HepG2 (cell line): ENCODE measurements around the gene MSTO1. TPM values are rescaled to one million over a fixed set of nuclear protein-coding genes. Genes with fewer than 3 reads are reported as not detected.

Source experiments
- ATF6 ChIP-seq: sonication (generic); formaldehyde crosslinking; conservative IDR thresholded peaks from 2 replicates; pipeline ENCODE4 v1.4.0; 2020; ENCODE audit warnings: missing genetic modification reagents
- EHMT2 ChIP-seq: fragments of 200-600 bp; sonication (generic); IDR thresholded peaks from 2 replicates; pipeline ENCODE4 v1.7.0; 2017; ENCODE audit warnings: antibody characterized with exemption, low read depth, low read length, borderline replicate concordance
- GABPB1 ChIP-seq: IDR thresholded peaks from 2 replicates; pipeline ENCODE4 v1.6.1; 2016; ENCODE audit warnings: mild to moderate bottlenecking, missing genetic modification reagents, moderate library complexity, missing compliant biosample characterization
- HCFC1 ChIP-seq: fragments of 150-350 bp; IDR thresholded peaks from 2 replicates; pipeline ENCODE4 v1.6.1; 2014; ENCODE audit warnings: low read depth, low read length
- HIC2 ChIP-seq: sonication (generic); formaldehyde crosslinking; IDR thresholded peaks from 2 replicates; pipeline ENCODE4 v1.9.0; 2022; ENCODE audit warnings: low read depth, missing genetic modification reagents
- MED1 ChIP-seq: sonication (generic); formaldehyde crosslinking; IDR thresholded peaks from 2 replicates; pipeline ENCODE4 v1.4.0; 2020; ENCODE audit warnings: missing genetic modification reagents
- MTF2 ChIP-seq: sonication (generic); formaldehyde crosslinking; IDR thresholded peaks from 2 replicates; pipeline ENCODE4 v1.5.0; 2020; ENCODE audit warnings: missing genetic modification reagents, borderline replicate concordance
- MXD1 ChIP-seq: sonication (generic); formaldehyde crosslinking; IDR thresholded peaks from 2 replicates; pipeline ENCODE4 v1.4.0; 2020; ENCODE audit warnings: mild to moderate bottlenecking, missing genetic modification reagents
- RXRA ChIP-seq: sonication (generic); formaldehyde crosslinking; IDR thresholded peaks from 2 replicates; pipeline ENCODE4 v1.5.1; 2020; ENCODE audit warnings: missing genetic modification reagents
- SNRNP70 ChIP-seq: fragments of 200-400 bp; formaldehyde crosslinking; IDR thresholded peaks from 2 replicates; pipeline ENCODE4 v1.6.1; 2017; ENCODE audit warnings: mild to moderate bottlenecking, low read depth, low read length, moderate library complexity
- TEAD3 ChIP-seq: optimal IDR thresholded peaks from 2 replicates; pipeline ENCODE3; 2016; ENCODE audit warnings: borderline replicate concordance
- TFDP2 ChIP-seq: sonication (generic); formaldehyde crosslinking; IDR thresholded peaks from 2 replicates; pipeline ENCODE4 v1.4.0; 2020; ENCODE audit warnings: missing genetic modification reagents
- TRIM24 ChIP-seq: sonication (generic); formaldehyde crosslinking; IDR thresholded peaks from 2 replicates; pipeline ENCODE4 v1.8.0; 2022; ENCODE audit warnings: mild to moderate bottlenecking, missing genetic modification reagents
- UBTF ChIP-seq: sonication (generic); formaldehyde crosslinking; IDR thresholded peaks from 2 replicates; pipeline ENCODE4 v1.4.0; 2020; ENCODE audit warnings: mild to moderate bottlenecking, missing genetic modification reagents
- ZNF30 ChIP-seq: sonication (generic); formaldehyde crosslinking; IDR thresholded peaks from 2 replicates; pipeline ENCODE4 v1.5.0; 2020; ENCODE audit warnings: mild to moderate bottlenecking, missing genetic modification reagents
- ZNF317 ChIP-seq: sonication (generic); formaldehyde crosslinking; IDR thresholded peaks from 2 replicates; pipeline ENCODE4 v1.5.0; 2020; ENCODE audit warnings: mild to moderate bottlenecking, missing genetic modification reagents
- ZNF557 ChIP-seq: sonication (generic); formaldehyde crosslinking; IDR thresholded peaks from 2 replicates; pipeline ENCODE4 v1.4.0; 2020; ENCODE audit warnings: missing genetic modification reagents
- ZNF776 ChIP-seq: sonication (generic); formaldehyde crosslinking; IDR thresholded peaks from 2 replicates; pipeline ENCODE4 v1.4.0; 2020; ENCODE audit warnings: mild to moderate bottlenecking, missing genetic modification reagents
- ZNF788 ChIP-seq: sonication (generic); formaldehyde crosslinking; IDR thresholded peaks from 2 replicates; pipeline ENCODE4 v1.5.0; 2020; ENCODE audit warnings: mild to moderate bottlenecking, missing genetic modification reagents, borderline replicate concordance
- ZUFSP ChIP-seq: sonication (generic); formaldehyde crosslinking; IDR thresholded peaks from 2 replicates; pipeline ENCODE4 v1.9.0; 2021; ENCODE audit warnings: missing genetic modification reagents, mild to moderate bottlenecking, borderline replicate concordance
- polyA plus RNA-seq, 8 experiments: library from polyadenylated mRNA; depleted of rRNA in 3 of 8; stranded (reverse) in 7 of 8; unstranded in 1 of 8; fragments of >200 nt; fragmentation: Illumina TruSeq in 4 of 8; extraction: Trizol in 4 of 8; gene quantifications; 2 replicates each; pipeline versions ENCODE4 v1.2.1 to v1.2.3, GENCODE V29; 2011 to 2016; ENCODE audit warnings: low read depth in 4 of 8, missing spikeins in 1 of 8, mixed read lengths in 1 of 8; ENCODE audit not compliant: insufficient read depth in 1 of 8
- total RNA-seq, 5 experiments: library from RNA; depleted of rRNA; stranded (reverse); fragments of >200 nt; fragmentation: Illumina TruSeq; extraction: Trizol; gene quantifications; 2 replicates each; pipeline ENCODE4 v1.2.3, GENCODE V29; 2016; ENCODE audit warnings: low read depth in 1 of 5

The MSTO1 gene
- total and polyA plus RNA-seq, 2 of the 13 experiments (the other 11 are each of a cell fraction or from before 2014, with no cell fraction given), result 19.1 to 25.3 TPM

- TF ChIP-seq HIC2 (CRISPR knock-in tag) (no peak), EHMT2 (no peak), SNRNP70 (no peak), ZNF776 (CRISPR knock-in tag) (no peak), ZNF30 (no peak), UBTF (CRISPR knock-in tag) (peak; percentile 42; the same call in 1 of the 2 replicates), TEAD3 (no peak), RXRA (CRISPR knock-in tag) (peak; percentile 49; the same call in 1 of the 2 replicates), ATF6 (no peak), TRIM24 (CRISPR knock-in tag) (no peak), ZUFSP (CRISPR knock-in tag) (no peak), MED1 (CRISPR knock-in tag) (peak; percentile 28; the same call in 1 of the 2 replicates), TFDP2 (CRISPR knock-in tag) (peak; percentile 60; the same call in 1 of the 2 replicates), ZNF317 (CRISPR knock-in tag) (no peak), HCFC1 (no peak; the same call in 1 of the 2 replicates), GABPB1 (CRISPR knock-in tag) (peak; percentile 69; the same call in 1 of the 2 replicates), ZNF788 (CRISPR knock-in tag) (peak; percentile 55; the same call in 1 of the 2 replicates), MTF2 (CRISPR knock-in tag) (no peak), MXD1 (CRISPR knock-in tag) (peak; percentile 94; the same call in 1 of the 2 replicates), ZNF557 (no peak)
These were observed at the start of gene MSTO1 (continued) for GRCh38 chr1:155609515-155610256.
